GM21447 (cell line): Measurements from ENCODE around the gene MYBL2.
"Not testable (repeated sequence)": the region's sequence is repeated elsewhere in the genome, so short reads cannot be mapped to it uniquely, and the experiment has no call there.

ENCODE experiments used
- ATAC-seq: cut with Tn5 transposase; IDR thresholded peaks from one replicate; pipeline ENCODE4 v1.9.1; 2021; ENCODE audit not compliant: unreplicated experiment

The MYBL2 gene

DNA sequence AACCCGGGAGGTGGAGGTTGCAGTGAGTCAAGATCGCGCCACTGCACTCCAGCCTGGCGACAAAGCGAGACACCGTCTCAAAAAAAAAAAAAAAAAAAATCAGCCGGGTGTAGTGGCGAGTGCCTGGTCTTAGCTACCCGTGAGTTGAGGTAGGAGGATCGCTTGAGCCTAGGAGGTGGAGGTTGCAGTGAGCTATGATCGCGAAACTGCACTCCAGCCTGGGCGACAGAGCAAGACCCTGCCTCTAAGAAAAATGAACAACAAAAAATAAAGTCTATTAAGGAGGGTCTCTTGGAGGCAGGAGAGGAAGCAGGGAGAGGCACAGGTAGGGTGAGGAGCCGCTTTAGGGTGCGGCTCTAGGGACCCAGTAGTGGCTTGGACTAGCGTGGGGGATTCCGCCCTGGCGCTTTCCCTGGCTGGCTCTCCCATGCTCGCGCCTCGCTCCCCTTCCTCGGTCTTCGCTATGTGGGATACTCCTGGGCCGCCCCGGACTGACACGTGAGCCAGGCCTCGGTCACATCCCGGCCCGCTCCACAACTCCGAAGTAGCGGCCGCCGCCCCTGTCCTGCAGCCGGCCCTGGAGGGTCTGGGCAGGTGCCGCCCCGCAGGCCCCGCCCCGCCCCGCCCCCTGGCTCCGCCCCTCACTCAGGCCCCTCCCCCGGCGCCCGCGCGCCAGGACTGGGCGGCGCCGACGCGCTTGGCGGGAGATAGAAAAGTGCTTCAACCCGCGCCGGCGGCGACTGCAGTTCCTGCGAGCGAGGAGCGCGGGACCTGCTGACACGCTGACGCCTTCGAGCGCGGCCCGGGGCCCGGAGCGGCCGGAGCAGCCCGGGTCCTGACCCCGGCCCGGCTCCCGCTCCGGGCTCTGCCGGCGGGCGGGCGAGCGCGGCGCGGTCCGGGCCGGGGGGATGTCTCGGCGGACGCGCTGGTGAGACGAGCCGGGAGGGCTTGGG lies at the start of gene MYBL2:
Gene MYBL2 (plus strand): TSS at position 739 of the 953 bp plus-strand sequence. CDS start 170 bp downstream, at position 909.
- peak; percentile 50 for ATAC-seq

DNA sequence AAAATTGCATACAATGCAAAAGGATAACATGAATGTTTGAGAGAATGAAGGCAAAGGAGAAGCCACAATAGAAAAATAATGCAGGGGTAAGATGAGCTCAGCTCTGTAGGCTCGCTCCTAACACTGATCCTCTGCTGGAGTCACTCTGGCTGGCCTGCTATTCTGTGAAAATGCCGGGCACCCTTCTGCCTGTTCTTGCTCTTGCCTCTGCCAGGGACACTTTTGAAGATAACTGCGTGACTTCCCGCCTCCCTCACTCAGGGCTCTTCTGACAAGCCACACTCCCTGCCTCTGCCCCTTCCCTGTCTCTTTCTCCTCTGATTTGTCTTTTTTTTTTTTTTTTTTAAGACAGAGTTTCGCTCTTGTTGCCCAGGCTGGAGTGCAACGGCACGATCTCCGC lies 35.3 kb upstream of the MYBL2 start:
- no peak for ATAC-seq

DNA sequence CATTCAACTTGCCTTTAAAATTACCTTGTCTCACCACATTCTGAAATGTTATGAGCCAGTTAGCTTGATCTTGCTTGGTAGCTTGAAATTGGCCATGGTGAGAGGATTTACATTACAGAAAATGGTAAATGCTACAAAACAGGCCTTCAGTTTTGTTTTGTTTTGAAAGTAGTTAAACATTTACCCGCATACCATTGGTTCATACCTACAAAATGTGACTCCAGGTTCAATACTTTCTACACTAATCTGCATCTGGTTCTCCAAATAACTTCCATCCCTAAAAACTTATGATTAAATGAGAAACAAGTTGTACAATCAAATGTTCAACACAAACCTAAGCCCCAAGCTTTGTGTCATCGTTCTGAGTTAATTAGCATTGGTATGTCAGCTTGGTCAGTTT lies 30.5 kb upstream of the MYBL2 start:
- ATAC-seq: no peak

DNA sequence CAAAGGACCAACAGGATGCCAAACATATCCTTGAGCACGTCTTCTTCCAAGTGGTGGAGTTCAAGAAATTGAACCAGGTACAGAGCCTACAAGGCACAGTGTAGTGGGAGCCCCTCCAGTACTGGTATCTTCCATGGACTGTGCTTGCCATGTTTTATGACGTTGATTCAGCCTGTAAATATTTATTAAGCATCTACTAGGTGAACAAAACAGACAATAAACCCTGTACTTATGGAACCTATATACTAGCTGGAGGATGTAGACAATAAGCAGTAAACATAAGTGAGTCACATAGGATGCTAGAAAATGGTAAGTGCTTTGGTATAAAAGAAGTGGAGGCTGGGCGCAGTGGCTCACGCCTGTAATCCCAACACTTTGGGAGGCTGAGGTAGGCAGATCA lies 24.4 kb upstream of the MYBL2 start:
- no peak for ATAC-seq

DNA sequence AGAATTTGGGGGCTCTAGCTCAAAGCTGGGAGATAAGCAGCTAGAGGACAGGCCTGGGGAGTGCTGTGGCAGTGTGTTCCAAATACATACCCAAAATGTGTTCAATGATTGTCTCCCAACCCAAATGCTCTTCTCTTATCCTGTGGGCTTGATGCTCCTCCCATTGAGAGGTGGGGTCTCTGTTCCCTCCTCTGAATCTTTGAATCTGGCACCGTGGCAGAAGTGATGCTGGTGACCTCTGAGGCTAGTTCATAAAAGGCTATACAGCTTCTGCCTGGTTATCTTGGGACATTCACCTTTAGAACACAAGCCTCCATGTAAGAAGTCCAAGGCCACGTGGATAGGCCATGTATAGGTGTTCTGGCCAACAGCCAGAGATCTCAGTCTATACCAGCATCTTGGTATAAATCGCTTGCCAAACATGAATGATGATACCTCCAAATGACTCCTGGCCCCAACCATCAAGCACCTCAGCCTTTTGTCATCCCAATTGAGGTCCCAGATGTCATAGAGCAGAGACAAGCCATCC lies 15.9 kb upstream of the MYBL2 start:
- ATAC-seq: no peak

GRCh38 chr20:43651650-43652184 lies 15.2 kb upstream of the MYBL2 start:
- ATAC-seq: not testable (repeated sequence)

GRCh38 chr20:43653966-43654365 lies 12.9 kb upstream of the MYBL2 start:
- ATAC-seq: no peak

- ATAC-seq: not testable (repeated sequence)
Observed at GRCh38 chr20:43655176-43655575, 11.7 kb upstream of the MYBL2 start.

DNA sequence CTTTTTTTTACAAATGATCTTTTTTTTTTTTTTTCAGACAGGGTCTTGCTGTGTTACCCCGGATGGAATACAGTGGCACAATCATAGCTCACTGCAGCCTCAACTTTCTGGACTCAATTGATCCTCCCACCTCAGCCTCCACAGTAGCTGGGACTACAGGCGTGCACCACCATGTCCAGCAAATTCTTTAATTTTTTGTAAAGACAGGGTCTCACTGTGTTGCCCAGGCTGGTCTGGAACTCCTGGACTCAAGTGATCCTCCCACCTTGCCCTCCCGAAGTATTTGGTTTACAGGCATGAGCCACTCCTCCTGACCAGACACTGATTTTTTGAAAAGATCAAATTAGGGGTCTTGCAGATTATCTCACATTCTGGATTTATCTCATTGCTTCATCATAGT lies 11.0 kb upstream of the MYBL2 start:
- ATAC-seq: no peak

- ATAC-seq: peak; percentile 15
Observed at GRCh38 chr20:43658069-43658722, 8.7 kb upstream of the MYBL2 start.

DNA sequence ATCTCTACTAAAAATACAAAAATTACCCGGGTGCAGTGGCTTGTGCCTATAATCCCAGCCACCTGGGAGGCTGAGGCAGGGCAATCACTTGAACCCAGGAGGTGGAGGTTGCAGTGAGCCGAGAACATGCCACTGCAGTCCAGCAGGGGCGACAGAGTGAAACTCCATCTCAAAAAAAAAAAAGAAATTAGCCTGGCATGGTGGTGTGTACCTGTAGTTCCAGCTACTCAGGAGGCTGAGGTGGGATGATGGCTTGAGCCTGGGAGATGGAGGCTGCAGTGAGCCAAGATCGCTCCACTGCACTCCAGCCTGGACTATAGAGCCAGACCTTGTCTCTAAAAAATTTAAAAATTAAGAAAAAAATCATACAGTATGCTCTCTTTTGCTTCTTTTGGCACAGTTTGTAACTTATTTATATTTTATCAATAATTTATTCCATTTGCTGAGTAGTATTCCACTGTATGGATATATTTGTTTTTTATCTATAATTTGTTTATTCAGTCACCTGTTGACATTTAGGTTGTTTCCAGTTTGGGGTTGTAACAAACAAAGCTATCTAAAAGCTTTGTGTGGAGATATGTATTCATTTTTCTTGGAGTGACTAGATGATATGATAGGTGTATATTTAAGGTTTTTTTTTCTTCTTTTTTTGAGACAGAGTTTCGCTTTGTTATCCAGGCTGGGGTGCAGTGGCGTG lies 8.0 kb upstream of the MYBL2 start:
- ATAC-seq: no peak

DNA sequence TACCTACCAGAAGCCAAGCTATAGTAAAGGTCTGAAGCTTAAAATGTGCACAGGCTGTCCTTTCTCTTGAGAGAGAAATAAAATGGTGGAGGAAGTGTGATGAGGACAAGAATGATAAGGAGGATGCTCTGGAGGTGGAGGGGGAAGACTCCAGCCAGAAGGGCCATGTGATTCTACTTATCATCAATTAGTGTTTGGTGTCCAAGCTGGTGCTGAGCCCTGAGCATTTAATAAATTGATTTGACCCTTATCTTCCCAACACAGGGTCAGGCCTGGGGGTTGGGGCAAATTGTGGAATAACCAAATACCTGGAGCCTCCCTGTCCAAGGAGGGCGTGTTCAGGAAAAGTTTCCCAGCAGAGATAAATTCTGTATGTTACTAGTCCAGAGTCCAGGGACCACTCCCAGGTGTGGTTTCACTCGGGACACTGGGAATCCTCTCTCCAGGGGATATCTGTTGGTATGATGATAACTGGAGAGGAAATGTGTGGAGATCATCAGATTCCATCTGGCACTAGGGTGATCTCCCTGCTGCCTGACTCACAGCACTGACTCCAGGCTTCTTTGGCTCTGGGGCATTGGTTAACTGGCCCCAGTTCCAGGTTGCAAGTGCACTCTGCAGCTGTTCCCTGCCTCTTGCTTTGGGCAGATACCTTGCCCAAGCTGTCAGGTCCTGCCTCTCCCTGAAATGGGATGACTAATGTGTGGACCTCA lies 3.8 kb upstream of the MYBL2 start:
- ATAC-seq: no peak

- no peak for ATAC-seq
Observed at GRCh38 chr20:43665466-43666176, 1.3 kb upstream of the MYBL2 start.

DNA sequence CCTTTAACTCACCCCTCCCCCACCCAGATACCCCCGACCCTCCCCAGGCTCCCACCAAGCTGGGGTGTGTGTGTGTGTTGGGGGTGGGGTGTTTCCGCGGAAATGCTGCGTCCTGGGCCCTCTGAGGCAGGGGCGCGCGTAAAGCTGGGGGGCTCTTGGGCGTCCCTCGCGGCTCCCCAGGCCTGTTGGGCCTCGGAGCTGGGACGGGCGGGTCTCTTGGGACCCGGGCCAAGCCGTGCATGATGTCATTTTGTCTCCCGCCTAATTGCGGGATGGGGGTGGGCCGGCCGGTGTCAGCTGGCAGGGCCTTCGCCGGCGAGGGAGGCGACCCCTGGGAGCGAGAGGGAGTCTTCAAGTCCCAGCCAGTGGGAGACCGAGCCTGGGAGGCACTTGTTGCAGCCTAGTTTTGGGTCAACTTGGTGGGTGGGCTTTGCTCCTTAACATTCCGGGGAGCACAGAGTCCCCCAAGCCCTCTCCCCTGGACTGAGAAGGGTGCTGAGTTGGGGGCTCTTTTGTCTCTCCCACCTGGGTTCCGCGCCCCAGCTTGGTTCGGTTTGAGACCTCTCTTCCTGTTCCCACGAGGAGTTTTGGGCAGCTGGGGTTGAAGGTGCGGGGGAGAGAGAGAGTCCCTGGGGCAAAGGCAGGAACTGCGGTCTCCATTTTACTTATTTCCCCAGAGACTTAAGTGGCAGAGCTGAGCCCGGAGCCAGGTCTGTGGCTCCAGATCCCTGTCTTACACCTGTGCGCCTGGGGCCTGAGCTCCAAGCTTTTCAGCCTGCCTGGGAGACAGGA lies 623 bp downstream of the MYBL2 start:
- peak; percentile 58 for ATAC-seq

DNA sequence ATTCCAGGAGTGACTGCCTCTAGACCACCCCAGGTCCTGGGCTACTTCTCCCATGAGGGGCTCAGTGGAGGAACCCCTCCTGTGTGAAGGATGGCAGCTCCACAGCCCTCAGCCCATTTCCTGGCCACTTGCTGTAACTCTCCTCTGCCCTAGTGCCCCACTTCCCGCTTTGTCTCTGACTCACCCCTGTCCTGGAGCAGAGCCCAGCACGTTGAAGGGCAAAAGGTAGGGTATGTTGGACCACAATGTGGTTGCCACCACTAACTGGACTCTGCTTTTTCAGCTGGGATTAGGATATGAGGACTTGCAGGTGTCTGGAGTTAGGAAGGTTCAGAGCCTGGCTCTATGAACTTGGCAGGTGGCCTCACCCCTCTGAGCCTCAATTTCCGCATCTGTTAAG lies 2.4 kb downstream of the MYBL2 start:
- no peak for ATAC-seq

GRCh38 chr20:43670423-43670822 lies 3.5 kb downstream of the MYBL2 start:
- no peak for ATAC-seq

GRCh38 chr20:43676368-43676767 lies 9.5 kb downstream of the MYBL2 start:
- ATAC-seq: no peak

DNA sequence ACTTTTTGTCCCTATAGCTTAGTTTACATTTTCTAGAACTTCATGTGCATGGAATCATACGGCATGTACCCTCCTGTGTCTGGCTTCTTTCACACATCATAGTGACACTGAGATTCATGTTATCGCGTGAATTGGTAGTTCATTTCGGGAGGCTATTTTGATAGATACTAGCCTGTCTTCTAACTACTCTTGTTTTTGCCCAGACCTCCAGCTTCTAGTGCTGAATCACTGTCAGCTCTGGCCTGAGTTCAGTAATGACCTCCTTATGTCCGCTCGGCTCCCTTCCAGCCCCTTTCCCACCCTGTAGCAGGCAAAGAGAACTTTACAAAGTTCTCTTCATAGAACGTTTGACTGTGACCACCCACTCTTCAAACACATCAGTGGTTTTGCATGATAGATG lies 14.1 kb downstream of the MYBL2 start:
- ATAC-seq: peak; percentile 0

GRCh38 chr20:43681468-43681942 lies 14.6 kb downstream of the MYBL2 start:
- peak; percentile 24 for ATAC-seq
